Endodermal cell (in vitro differentiated cells): ENCODE results near the gene PRR12. TPM values are rescaled to one million over a fixed set of nuclear protein-coding genes. Genes with fewer than 3 reads are reported as not detected.

Experiments
- DNase-seq: peaks from one replicate; pipeline ENCODE4 v3.0.0-alpha.2; 2017
- H3K27ac ChIP-seq: 2 replicates; pipeline ENCODE4 v1.5.1; 2013; ENCODE audit warnings: mild to moderate bottlenecking, low read depth, low read length, moderate library complexity
- H3K27me3 ChIP-seq: 2 replicates; pipeline ENCODE4 v1.6.1; 2013; ENCODE audit warnings: mild to moderate bottlenecking, low read length, moderate library complexity; ENCODE audit not compliant: insufficient read depth, control insufficient read depth, poor library complexity, severe bottlenecking
- H3K36me3 ChIP-seq: 2 replicates; pipeline ENCODE4 v1.7.0; 2013; ENCODE audit warnings: mild to moderate bottlenecking, low read length, moderate library complexity; ENCODE audit not compliant: control insufficient read depth, insufficient read depth
- H3K4me1 ChIP-seq: one replicate; pipeline ENCODE4 v1.7.0; 2013; ENCODE audit warnings: low read length; ENCODE audit not compliant: control insufficient read depth, insufficient read depth
- H3K4me3 ChIP-seq: 2 replicates; pipeline ENCODE4 v1.5.1; 2013; ENCODE audit warnings: mild to moderate bottlenecking, low read length, moderate library complexity
- H3K9ac ChIP-seq: 2 replicates; pipeline ENCODE4 v1.6.1; 2013; ENCODE audit warnings: mild to moderate bottlenecking, low read length, moderate library complexity; ENCODE audit not compliant: poor library complexity, severe bottlenecking; ENCODE audit errors: extremely low read depth
- H3K9me3 ChIP-seq: 2 replicates; pipeline ENCODE4 v1.6.1; 2013; ENCODE audit warnings: mild to moderate bottlenecking, low read length, moderate library complexity; ENCODE audit not compliant: control insufficient read depth
- H3K27ac Mint-ChIP-seq: 2 replicates; pipeline ENCODE4 v1.8.0; 2020; ENCODE audit warnings: mixed read lengths
- H3K27me3 Mint-ChIP-seq: 2 replicates; pipeline ENCODE4 v1.8.0; 2021; ENCODE audit warnings: mild to moderate bottlenecking, mixed read lengths; ENCODE audit not compliant: insufficient read depth
- H3K36me3 Mint-ChIP-seq: 2 replicates; pipeline ENCODE4 v1.8.0; 2020; ENCODE audit warnings: low read depth, mixed read lengths
- H3K4me1 Mint-ChIP-seq: 2 replicates; pipeline ENCODE4 v1.8.0; 2020; ENCODE audit warnings: mixed read lengths
- H3K4me3 Mint-ChIP-seq: 2 replicates; pipeline ENCODE4 v1.8.0; 2020; ENCODE audit warnings: mild to moderate bottlenecking, moderate library complexity, mixed read lengths
- H3K9me3 Mint-ChIP-seq: 2 replicates; pipeline ENCODE4 v1.8.0; 2020; ENCODE audit warnings: mild to moderate bottlenecking, mixed read lengths
- WGBS, 2 experiments: methylation state at CpG; one replicate each; pipeline versions ENCODE4 v1.1.5 to v1.1.7; 2013; ENCODE audit warnings: missing lambda C conversion rate in 2 of 2, mixed read lengths in 1 of 2; ENCODE audit not compliant: insufficient coverage in 1 of 2, insufficient read length in 1 of 2; 5-methylcytosine and 5-hydroxymethylcytosine counted together
- total RNA-seq, 2 donors: library from RNA; stranded (reverse); fragmentation: NEBNext Ultra II Directional in 1 of 2; extraction: Animal tissue kit (Norgen Biotek cat#: 25700) in 1 of 2; gene quantifications; 2 replicates in 1 of 2; 3 replicates in 1 of 2; pipeline ENCODE4 v1.2.1, GENCODE V29; 2021
- TF ChIP-seq, protein P1 (sequence below): fragments of 200-600 bp; sonication (generic); conservative IDR thresholded peaks from 2 replicates; pipeline ENCODE4 v1.5.0; 2021; ENCODE audit warnings: antibody characterized with exemption, mild to moderate bottlenecking

The PRR12 gene
- total RNA-seq, 2 donors from 2014 or later: 67.6 to 69.6 TPM

DNA sequence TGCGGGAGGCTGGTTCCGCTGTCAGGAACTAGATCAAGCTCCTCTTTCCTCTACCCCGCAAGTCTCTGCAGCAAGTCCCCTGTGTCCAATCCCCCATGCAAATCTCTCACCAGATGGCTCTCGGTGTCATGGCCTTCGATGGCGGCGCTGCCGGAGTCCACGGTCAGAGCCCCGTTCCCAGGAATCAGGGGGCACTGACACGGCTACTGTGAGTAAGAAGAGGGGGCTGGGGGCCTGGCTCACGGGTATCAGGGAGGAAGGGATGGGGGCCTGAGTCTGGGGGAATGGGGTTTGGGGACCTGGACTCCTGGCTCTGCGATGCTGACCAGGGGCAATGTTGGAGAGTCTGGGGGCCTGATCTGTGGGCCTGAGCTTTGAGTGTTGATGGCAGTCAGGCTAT lies 55.0 kb downstream of the PRR12 start:
- H3K27ac Mint-ChIP-seq: peak overlapping the region; percentile 10
- H3K36me3 Mint-ChIP-seq: peaks cover 43% of the 10 kb centered on the region
- Histone ChIP-seq H3K4me1 (peaks cover 4% of the 10 kb centered on the region), H3K9ac (no peak overlapping the region), H3K4me3 (no peak overlapping the region), H3K27ac (no peak overlapping the region), H3K27me3 (no peaks in the 10 kb centered on the region), H3K9me3 (no peaks in the 10 kb centered on the region), H3K36me3 (peaks cover 58% of the 10 kb centered on the region)
- WGBS, 2 experiments: 83 to 95% methylated on average over 1 to 13 of the region's 13 CpGs
- no peak for DNase-seq
- H3K4me3 Mint-ChIP-seq: no peak overlapping the region
- peaks cover 23% of the 10 kb centered on the region for H3K4me1 Mint-ChIP-seq
- no peaks in the 10 kb centered on the region for H3K9me3 Mint-ChIP-seq
- TF ChIP-seq, protein P1, sequence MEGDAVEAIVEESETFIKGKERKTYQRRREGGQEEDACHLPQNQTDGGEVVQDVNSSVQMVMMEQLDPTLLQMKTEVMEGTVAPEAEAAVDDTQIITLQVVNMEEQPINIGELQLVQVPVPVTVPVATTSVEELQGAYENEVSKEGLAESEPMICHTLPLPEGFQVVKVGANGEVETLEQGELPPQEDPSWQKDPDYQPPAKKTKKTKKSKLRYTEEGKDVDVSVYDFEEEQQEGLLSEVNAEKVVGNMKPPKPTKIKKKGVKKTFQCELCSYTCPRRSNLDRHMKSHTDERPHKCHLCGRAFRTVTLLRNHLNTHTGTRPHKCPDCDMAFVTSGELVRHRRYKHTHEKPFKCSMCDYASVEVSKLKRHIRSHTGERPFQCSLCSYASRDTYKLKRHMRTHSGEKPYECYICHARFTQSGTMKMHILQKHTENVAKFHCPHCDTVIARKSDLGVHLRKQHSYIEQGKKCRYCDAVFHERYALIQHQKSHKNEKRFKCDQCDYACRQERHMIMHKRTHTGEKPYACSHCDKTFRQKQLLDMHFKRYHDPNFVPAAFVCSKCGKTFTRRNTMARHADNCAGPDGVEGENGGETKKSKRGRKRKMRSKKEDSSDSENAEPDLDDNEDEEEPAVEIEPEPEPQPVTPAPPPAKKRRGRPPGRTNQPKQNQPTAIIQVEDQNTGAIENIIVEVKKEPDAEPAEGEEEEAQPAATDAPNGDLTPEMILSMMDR: no peak
- H3K27me3 Mint-ChIP-seq: no peaks in the 10 kb centered on the region

DNA sequence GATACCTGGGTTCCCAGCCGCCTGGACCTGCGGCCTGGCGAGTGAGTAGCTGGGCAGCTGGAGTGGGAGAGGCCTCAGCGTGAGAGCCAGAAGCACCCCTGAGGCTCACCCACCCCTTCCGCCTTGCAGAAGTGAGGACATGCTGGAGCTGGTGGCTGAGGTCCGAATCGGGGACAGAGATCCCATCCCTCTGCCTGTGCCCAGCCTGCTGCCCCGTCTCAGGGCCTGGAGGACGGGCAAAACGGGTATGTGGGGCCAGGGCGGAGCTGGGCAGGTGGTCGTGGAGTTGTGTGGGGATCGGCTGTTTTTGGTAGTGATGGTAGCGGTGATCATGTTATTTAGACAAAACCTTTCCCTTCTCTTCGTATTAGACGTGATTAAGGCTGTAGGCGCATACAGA lies 55.6 kb downstream of the PRR12 start:
- Histone ChIP-seq H3K27me3 (no peaks in the 10 kb centered on the region), H3K9me3 (no peaks in the 10 kb centered on the region), H3K27ac (no peak overlapping the region), H3K4me3 (no peak overlapping the region), H3K9ac (no peak overlapping the region), H3K4me1 (peaks cover 4% of the 10 kb centered on the region), H3K36me3 (peaks cover 58% of the 10 kb centered on the region)
- peak overlapping the region; percentile 52 for H3K27ac Mint-ChIP-seq
- DNase-seq: no peak
- peaks cover 43% of the 10 kb centered on the region for H3K36me3 Mint-ChIP-seq
- TF ChIP-seq, protein P1: no peak
- 95 to 97% methylated on average over 5 to 17 of the region's 17 CpGs for WGBS, 2 experiments
- peaks cover 21% of the 10 kb centered on the region for H3K4me1 Mint-ChIP-seq
- no peaks in the 10 kb centered on the region for H3K9me3 Mint-ChIP-seq
- no peak overlapping the region for H3K4me3 Mint-ChIP-seq
- H3K27me3 Mint-ChIP-seq: no peaks in the 10 kb centered on the region

DNA sequence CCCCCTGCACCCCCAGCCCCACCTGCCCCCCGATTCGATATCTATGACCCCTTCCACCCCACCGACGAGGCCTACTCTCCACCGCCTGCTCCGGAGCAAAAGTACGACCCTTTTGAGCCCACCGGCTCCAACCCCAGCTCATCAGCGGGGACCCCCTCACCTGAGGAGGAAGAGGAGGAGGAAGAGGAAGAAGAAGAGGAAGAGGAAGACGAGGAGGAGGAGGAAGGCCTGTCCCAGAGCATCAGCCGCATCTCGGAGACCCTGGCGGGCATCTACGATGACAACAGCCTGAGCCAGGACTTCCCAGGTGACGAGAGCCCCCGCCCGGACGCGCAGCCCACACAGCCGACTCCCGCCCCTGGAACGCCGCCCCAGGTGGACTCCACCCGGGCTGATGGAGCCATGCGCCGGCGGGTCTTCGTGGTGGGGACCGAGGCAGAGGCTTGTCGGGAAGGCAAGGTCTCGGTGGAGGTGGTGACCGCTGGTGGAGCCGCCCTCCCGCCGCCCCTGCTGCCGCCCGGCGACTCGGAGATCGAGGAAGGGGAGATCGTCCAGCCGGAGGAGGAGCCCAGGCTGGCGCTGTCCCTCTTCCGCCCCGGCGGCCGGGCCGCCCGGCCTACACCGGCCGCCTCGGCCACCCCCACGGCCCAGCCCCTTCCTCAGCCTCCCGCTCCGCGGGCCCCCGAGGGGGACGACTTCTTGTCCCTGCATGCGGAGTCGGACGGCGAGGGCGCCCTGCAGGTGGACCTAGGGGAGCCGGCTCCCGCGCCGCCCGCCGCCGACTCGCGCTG lies 60.2 kb downstream of the PRR12 start:
- no peak overlapping the region for H3K4me3 Mint-ChIP-seq
- Histone ChIP-seq H3K4me1 (no peaks in the 10 kb centered on the region), H3K36me3 (peaks cover 69% of the 10 kb centered on the region), H3K27ac (no peak overlapping the region), H3K9me3 (no peaks in the 10 kb centered on the region), H3K27me3 (no peaks in the 10 kb centered on the region), H3K9ac (no peak overlapping the region), H3K4me3 (no peak overlapping the region)
- peaks cover 57% of the 10 kb centered on the region for H3K36me3 Mint-ChIP-seq
- no peaks in the 10 kb centered on the region for H3K9me3 Mint-ChIP-seq
- H3K27ac Mint-ChIP-seq: no peak overlapping the region
- TF ChIP-seq, protein P1: no peak
- DNase-seq: no peak
- no peaks in the 10 kb centered on the region for H3K4me1 Mint-ChIP-seq
- H3K27me3 Mint-ChIP-seq: no peaks in the 10 kb centered on the region
- 96 to 97% methylated on average over 58 to 70 of the region's 72 CpGs for WGBS, 2 experiments
